Stimulated activated CD4-positive, alpha-beta T cell treated with anti-CD3 and anti-CD28 coated beads, Interleukin-2, amount 100 ng/mL, for 4 hours (primary cell): ENCODE measurements around the gene CELSR1.

ENCODE experiments used
- DNase-seq: peaks from one replicate; pipeline ENCODE4 v3.0.0-alpha.2; 2020; ENCODE audit warnings: low read depth

The CELSR1 gene

GRCh38 chr22:46575911-46576555 is 38.6 kb upstream of the CELSR1 start:
- no peak for DNase-seq

- DNase-seq, result no peak
These were observed 37.8 kb upstream of the CELSR1 start for GRCh38 chr22:46574993-46575910.

DNA sequence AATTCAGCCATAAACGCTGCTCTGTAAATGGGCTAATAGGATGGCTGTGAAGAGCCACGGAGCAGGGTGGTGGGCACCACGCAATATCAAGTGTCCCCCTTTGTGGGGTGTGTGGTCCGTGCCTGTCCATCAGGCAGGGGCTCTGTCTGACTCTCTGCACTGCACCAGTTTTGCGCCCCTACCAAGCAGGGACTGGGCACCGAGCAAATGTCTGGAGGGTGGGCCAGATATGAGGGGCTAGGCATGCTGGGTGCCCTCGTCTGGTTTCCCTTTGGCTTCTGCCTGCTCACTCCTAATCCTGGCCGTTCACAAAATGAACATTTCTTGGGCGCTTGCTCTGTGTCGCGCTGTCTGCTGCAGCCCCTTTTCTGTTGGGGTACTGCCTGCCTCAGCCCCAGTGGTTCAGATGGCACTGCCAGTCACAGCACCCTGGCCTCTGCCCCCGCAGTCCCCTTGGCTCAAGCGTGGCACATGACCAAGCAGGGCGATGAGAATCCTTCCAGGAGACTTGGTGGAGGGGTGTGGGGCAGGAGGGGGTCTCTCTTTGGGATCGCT is 37.1 kb upstream of the CELSR1 start:
- no peak for DNase-seq

DNA sequence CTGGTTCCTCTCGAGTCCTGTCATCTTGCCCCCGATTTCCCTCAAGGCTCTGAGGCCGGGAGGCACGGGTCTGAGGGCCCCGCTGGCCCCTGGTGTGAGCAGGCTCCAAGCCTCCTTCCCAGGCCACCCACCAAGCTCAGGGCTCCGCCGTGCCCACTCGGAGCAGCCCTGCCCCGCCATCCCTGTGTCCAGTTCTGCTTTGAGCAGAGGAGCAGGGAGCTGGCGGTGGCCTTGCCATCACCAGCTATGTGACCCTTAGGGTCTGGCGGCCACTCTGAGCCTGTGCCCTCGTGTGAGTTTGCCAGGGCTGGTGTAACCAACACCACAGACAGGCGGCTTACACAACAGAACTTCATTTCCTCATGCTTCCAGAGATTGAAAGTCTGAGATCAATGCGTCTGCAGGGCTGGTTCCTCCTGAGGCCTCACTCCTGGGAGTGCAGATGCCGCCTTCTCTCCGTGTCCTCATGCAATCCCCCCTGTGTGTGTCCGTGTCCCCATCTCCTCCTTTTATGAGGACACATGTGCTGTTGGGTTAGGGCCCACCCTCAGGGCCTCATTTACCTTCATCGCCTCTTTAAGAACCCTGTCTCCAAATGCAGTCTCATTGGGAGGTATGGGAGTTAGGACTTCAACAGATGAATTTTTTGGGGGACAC is 36.5 kb upstream of the CELSR1 start:
- DNase-seq, result no peak

GRCh38 chr22:46572911-46573780 is 35.7 kb upstream of the CELSR1 start:
- DNase-seq, result no peak

DNA sequence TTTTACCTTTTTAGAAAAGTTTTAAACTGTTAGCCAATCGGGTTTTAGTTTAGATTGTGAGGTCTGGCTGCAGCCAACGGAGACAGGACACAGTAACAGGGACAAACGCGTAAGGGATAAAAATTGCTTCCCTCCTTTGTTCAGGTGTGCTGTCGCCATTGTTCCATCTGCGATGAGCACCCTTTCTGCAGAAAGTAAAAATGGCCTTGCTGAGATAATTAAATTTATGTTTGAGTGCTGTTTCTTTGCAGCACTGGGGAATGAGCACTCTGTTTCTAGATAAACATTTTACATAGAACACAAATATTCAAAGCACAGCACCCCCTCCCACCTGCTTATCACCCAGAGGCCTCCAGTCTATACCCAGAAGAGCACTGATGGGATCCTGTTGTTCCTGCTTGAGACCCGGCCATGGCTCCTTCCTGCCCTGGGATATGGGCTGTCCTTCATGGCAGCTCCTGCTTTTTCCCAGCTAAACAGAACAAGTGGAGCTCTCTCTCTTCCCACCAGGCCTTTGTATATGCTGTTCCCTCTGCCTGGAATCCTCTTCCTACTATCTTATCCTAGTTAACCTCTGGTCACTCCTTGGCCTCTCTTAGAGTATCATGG is 34.3 kb upstream of the CELSR1 start:
- DNase-seq, result no peak

DNA sequence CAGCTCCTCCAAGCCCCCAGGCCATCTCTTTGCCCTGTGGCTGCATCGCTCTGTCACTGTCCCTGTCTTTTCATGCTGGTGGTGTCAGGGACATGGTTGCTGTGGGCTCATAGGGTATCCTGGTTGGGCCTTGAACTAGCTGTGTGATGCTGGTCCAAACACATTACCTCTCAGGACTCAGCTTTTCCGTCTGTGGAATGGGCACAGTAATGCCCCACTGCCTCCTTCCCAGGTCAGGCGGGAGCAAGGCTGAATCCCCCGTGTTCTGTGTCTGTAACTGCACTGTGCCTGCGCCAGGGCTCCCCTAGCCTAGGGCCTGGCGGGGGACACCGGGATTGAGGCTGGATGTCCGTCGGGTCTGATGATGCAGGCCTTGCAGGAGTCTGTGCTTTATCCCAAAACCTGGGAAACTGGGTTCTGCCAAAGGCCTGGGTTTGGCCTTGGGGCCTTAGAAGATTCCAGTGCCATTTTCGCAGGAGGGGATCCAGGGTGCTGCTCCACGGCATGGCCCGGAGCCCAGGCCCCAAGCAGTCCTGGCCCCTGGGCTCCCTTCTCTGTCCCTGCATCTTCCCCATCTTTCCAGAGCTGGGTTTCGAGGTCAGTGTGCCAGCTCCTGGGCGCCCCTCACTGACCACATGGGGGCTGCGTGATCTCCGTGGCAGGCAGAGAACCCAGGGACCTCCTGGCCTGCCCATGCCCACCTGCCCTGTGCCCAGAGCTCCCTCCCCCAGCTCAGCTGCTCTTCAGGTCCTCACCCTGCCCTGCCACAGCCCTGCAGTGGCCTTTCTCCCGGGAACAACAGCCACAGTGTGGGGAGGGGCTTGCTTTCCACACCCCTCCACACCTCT is 32.7 kb upstream of the CELSR1 start:
- DNase-seq, result no peak

DNA sequence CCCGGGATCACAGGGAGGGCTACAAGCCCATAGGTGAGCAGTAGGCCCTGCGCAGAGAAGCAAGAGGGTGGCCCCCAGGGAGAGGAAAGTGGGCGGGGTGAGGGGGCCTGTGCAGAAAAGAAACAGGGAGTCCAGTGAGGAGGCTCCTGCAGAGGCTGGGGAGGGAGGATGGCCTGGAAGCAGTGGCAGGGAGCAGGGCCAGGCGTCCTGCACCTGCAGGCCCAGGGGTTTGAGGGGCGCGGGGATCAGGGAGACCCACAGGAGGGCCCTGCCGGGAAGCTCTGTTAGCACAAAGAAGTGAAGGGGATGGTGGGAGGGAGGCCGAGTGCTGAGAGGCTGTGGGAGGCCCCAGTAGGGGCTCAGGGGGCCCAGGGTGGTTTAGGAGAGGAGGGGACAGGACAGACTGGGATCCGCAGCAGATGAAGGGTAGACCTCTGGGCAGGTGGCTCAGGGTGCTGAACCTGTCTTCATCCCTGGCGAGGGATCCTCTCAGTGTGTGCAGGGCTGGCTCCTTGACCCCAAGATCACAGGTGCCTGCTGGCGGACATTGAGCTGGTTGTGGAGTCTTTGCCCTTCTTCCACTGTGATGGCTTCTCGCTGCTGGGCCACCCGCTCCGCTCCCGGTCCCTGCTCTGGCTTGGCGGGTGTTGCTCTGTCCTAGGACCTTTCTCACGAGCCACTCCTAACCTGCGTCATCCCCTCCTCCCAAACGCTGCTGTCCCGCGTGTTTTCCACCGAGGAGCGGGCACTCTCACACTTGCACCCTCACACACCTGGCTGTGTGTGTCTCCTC is 31.8 kb upstream of the CELSR1 start:
- DNase-seq, result no peak

DNA sequence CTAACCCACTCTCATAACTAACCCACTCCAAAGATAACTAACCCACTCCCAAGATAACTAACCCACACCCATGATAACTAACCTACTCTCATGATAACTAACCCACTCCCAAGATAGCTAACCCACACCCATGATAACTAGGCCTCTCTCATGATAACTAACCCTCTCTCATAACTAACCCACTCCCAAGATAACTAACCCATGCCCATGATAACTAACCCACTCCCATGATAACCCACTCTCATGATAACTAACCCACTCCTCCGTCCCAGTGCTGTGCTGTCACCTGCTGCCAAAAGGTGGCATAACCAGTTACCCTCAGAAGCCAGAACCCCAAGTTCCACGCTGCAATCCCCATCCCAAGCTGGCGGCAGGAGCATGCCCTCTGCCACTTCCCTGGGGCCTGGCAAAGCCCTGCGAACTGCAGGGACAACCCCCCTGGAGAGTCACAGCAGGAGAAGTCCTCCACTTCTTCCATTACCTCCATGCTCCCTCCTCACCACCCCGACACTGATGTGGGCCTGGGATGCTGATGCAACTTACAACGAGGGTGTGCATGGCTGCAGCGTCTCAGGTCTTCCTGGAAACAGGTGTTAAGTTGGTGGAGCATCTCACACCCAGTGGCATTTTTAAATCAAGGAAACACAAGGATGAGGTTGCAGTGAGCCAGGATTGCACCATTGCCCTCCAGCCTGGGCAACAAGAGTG is 30.8 kb upstream of the CELSR1 start:
- no peak for DNase-seq

DNA sequence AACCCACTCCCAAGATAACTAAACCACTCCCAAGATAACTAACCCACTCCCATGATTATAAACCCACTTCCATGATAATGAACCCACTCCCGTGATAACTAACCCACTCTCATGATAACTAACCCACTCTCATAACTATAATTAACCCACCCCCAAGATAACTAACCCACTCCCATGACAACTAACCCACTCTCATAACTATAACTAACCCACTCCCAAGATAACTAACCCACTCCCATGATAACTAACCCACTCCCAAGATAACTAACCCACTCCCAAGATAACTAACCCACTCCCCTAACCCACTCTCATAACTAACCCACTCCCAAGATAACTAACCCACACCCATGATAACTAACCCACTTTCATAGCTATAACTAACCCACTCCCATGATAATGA is 30.1 kb upstream of the CELSR1 start:
- DNase-seq, result no peak

DNA sequence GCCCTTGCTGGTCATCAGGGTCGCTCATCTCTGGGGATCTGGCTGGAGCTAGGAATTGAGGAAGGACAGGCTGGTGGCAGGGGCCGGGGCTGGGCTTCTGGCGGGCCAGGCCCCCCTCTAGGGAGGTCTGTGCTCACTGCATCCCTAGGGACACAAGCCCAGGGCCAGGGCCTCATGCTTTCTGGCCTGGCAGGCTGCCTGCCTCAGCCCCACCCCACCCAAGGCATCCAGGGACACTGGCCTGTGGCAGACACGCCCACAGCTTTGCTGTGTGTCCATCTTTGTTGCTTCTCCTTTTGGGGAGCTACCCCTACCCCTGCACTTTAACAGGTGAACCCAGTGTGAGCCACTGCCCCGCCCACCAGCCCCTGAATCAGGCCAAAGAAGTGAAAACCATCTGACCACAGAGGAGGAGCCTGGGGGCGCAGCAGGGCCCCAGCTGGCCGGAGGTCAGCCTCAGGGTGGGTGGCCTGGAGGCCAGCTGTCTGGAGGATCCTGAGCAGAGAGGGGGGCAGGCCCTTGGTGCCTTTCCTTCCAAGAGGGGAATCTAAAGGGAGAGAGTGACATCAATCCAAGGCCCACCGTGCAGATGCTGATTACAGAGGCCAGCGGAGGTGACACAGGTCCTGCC is 26.8 kb upstream of the CELSR1 start:
- no peak for DNase-seq

- DNase-seq, result peak; percentile 70
These were observed 26.1 kb upstream of the CELSR1 start for GRCh38 chr22:46563381-46564083.

DNA sequence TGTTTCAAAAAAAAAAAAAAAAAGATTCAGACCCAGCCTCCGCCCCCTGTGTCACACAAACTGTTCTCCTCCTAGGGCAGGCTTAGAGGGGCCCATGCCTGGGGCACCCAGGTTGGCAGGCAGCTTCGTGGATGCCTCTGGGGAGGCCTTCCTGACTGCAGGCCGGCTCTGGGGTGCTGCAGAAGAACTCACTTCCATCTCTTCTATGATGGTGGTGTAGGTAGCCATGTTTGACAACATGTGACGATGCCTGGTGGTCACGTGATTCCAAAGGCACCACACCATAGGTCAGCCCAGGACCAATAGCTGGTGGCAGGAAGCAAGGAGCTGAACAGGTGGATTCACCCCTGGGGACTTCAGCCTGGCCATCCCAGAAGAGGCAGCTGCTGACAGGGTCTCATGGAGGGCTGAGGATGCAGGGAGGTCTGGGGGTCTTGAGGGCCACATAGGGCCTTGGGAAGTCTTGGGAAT is 24.1 kb upstream of the CELSR1 start:
- DNase-seq, result no peak

GRCh38 chr22:46560696-46561295 is 23.4 kb upstream of the CELSR1 start:
- DNase-seq, result no peak

- DNase-seq, result no peak
These were observed 20.5 kb upstream of the CELSR1 start for GRCh38 chr22:46557736-46558480.

DNA sequence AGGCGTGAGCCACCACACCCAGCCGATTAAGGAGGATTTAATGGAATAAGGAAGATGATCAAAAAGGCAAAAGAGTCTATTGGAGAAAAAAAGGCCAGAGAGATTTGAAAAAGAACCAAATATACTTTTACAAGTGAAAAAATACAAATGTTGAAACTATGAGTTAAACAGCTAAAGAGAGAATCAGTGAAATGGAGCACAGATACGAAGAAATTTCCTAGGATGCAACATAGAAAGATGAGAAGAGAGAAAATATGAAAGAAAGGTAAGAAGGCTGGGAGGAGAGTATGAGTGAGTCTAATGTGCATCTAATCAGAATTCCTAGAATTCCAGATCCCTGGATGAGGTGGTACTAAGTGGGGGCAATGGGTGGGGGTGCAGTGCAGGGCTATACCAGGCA is 19.4 kb upstream of the CELSR1 start:
- DNase-seq, result no peak
